GM04503 (cell line): Measurements from ENCODE around the gene HAAO.
"Not testable (repeated sequence)": the region's sequence is repeated elsewhere in the genome, so short reads cannot be mapped to it uniquely, and the experiment has no call there.

Experiments
- DNase-seq: peaks from one replicate; pipeline ENCODE4 v3.0.0-alpha.2; 2012; ENCODE audit warnings: low read depth

Gene HAAO

GRCh38 chr2:42747422-42747821 lies 45.0 kb downstream of the HAAO start:
- DNase-seq = no peak

GRCh38 chr2:42744545-42745082 lies 47.8 kb downstream of the HAAO start:
- DNase-seq = no peak

- no peak for DNase-seq
Observed at GRCh38 chr2:42743659-42743990, 48.8 kb downstream of the HAAO start.

- DNase-seq = no peak
Observed at GRCh38 chr2:42742740-42743658, 49.4 kb downstream of the HAAO start.

- no peak for DNase-seq
Observed at GRCh38 chr2:42741140-42741539, 51.2 kb downstream of the HAAO start.

GRCh38 chr2:42736598-42737322 lies 55.6 kb downstream of the HAAO start:
- DNase-seq = no peak

GRCh38 chr2:42733852-42734251 lies 58.5 kb downstream of the HAAO start:
- no peak for DNase-seq

GRCh38 chr2:42731316-42731715 lies 61.1 kb downstream of the HAAO start:
- DNase-seq = not testable (repeated sequence)

GRCh38 chr2:42726680-42727079 lies 65.7 kb downstream of the HAAO start:
- DNase-seq = no peak

- no peak for DNase-seq
Observed at GRCh38 chr2:42725657-42726056, 66.7 kb downstream of the HAAO start.

GRCh38 chr2:42724886-42725285 lies 67.5 kb downstream of the HAAO start:
- DNase-seq = no peak

GRCh38 chr2:42723465-42723864 lies 68.9 kb downstream of the HAAO start:
- no peak for DNase-seq

- DNase-seq = peak; percentile 89
Observed at GRCh38 chr2:42722320-42723190, 69.8 kb downstream of the HAAO start.

- DNase-seq = no peak
Observed at GRCh38 chr2:42721898-42722297, 70.5 kb downstream of the HAAO start.
